MM.1S (cell line): ENCODE measurements around the gene RHOT2.
A peak's percentile ranks its signal among the peaks of the same experiment; 100 is the strongest.

ENCODE experiments used
- DNase-seq: peaks from one replicate; pipeline ENCODE4 v3.0.0-alpha.2; 2015
- H2AFZ ChIP-seq: fragments of 300-600 bp; sonication (generic); 2 replicates; pipeline ENCODE4 v1.6.0; 2016; ENCODE audit warnings: antibody characterized with exemption, low read length
- H3F3A ChIP-seq: fragments of 300-600 bp; sonication (generic); 2 replicates; pipeline ENCODE4 v1.6.1; 2016; ENCODE audit warnings: mild to moderate bottlenecking, antibody characterized with exemption, low read length, moderate library complexity, mixed read lengths; ENCODE audit not compliant: insufficient read depth
- H3K27ac ChIP-seq: fragments of 300-600 bp; sonication (generic); 2 replicates; pipeline ENCODE4 v1.5.1; 2016; ENCODE audit warnings: mild to moderate bottlenecking, low read length
- H3K27me3 ChIP-seq: fragments of 300-600 bp; sonication (generic); replicated peaks from 2 replicates; pipeline ENCODE4 v1.6.0; 2016; ENCODE audit warnings: low read length; ENCODE audit not compliant: insufficient read depth
- H3K36me3 ChIP-seq: fragments of 300-600 bp; sonication (generic); replicated peaks from 2 replicates; pipeline ENCODE4 v1.6.1; 2016; ENCODE audit warnings: mild to moderate bottlenecking, low read length, mixed read lengths; ENCODE audit not compliant: insufficient read depth
- H3K4me1 ChIP-seq: fragments of 300-600 bp; sonication (generic); 2 replicates; pipeline ENCODE4 v1.6.1; 2016; ENCODE audit warnings: low read length, mixed read lengths
- H3K4me2 ChIP-seq: fragments of 300-600 bp; sonication (generic); 2 replicates; pipeline ENCODE4 v1.6.0; 2016; ENCODE audit warnings: low read depth, low read length
- H3K4me3 ChIP-seq: fragments of 300-600 bp; sonication (generic); 2 replicates; pipeline ENCODE4 v1.5.1; 2016; ENCODE audit warnings: low read length, mixed read lengths
- H3K79me2 ChIP-seq: fragments of 300-600 bp; sonication (generic); 2 replicates; pipeline ENCODE4 v1.6.1; 2016; ENCODE audit warnings: mixed run types, low read length, mixed read lengths
- H3K9ac ChIP-seq: fragments of 300-600 bp; sonication (generic); 2 replicates; pipeline ENCODE4 v1.6.1; 2016; ENCODE audit warnings: low read length, mixed read lengths
- H3K9me2 ChIP-seq: fragments of 300-600 bp; sonication (generic); replicated peaks from 2 replicates; pipeline ENCODE4 v1.6.1; 2016; ENCODE audit warnings: mild to moderate bottlenecking, low read length, mixed read lengths; ENCODE audit not compliant: insufficient read depth
- H3K9me3 ChIP-seq: fragments of 300-600 bp; sonication (generic); replicated peaks from 2 replicates; pipeline ENCODE4 v1.6.1; 2016; ENCODE audit warnings: mild to moderate bottlenecking, low read length, mixed read lengths; ENCODE audit not compliant: insufficient read depth
- H4K20me1 ChIP-seq: fragments of 300-600 bp; sonication (generic); 2 replicates; pipeline ENCODE4 v1.6.1; 2016; ENCODE audit warnings: mild to moderate bottlenecking, low read length, moderate library complexity, mixed read lengths; ENCODE audit not compliant: insufficient read depth
- EZH2 ChIP-seq: fragments of 300-600 bp; sonication (generic); optimal IDR thresholded peaks from 2 replicates; pipeline ENCODE3; 2017; ENCODE audit warnings: low read depth, mild to moderate bottlenecking, antibody characterized with exemption, low read length, mixed read lengths
- EZH2phosphoT487 ChIP-seq: fragments of 300-600 bp; sonication (generic); IDR thresholded peaks from 2 replicates; pipeline ENCODE4 v1.6.1; 2018; ENCODE audit warnings: antibody characterized with exemption, low read length
- TF ChIP-seq, protein P1 (sequence below): fragments of 300-600 bp; sonication (generic); IDR thresholded peaks from 2 replicates; pipeline ENCODE4 v1.5.1; 2016; ENCODE audit warnings: antibody characterized with exemption, low read length, mixed read lengths

Gene RHOT2

DNA sequence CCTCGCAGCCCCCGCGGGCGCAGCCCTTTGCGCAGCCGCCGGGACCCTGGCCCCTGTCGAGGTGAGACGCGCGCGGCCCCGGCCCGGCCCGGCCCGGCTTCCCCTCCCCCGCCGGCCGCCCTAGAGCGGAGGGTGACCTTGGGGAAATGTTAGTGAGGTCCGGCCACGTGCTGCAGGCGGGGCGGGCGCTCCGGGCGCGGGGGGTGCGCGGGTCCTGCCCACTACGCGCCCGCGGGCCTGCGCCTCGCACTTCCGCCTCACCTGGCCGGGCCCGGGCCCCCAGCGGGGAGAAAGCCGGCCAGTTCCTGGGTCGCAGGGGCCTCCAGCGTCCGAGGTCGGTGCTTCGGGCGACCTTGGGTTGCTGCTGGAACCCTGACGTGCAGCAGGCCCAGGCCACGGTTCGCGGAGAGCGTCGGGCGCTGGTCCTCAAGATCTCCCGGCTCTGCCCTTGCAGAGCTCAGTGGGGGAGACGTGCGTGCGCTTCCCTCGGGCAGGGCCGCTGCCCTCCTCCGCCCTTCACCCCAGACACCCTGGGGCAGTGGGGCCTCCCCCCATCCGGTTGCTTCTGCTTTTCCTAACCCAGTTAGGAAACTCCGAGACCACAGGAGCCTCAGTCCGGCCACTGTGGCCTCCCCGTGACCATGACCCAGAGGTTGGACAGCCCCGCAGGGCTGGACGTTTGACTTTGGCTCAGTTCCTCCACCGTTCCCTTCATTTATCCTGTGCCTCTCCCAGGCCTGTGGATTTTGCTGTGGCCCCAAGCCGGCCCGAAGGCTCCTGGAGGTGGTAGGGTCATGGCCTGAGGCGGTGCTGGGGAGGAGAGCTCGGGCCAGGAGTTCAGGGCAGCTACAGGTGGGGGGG lies 25.5 kb upstream of the RHOT2 start:
- no peaks in the 10 kb centered on the region for H3K36me3 ChIP-seq
- DNase-seq, result peak; percentile 79
- H2AFZ ChIP-seq, result no peak overlapping the region
- no peak for TF ChIP-seq EZH2phosphoT487
- no peak for TF ChIP-seq EZH2
- TF ChIP-seq, protein P1, sequence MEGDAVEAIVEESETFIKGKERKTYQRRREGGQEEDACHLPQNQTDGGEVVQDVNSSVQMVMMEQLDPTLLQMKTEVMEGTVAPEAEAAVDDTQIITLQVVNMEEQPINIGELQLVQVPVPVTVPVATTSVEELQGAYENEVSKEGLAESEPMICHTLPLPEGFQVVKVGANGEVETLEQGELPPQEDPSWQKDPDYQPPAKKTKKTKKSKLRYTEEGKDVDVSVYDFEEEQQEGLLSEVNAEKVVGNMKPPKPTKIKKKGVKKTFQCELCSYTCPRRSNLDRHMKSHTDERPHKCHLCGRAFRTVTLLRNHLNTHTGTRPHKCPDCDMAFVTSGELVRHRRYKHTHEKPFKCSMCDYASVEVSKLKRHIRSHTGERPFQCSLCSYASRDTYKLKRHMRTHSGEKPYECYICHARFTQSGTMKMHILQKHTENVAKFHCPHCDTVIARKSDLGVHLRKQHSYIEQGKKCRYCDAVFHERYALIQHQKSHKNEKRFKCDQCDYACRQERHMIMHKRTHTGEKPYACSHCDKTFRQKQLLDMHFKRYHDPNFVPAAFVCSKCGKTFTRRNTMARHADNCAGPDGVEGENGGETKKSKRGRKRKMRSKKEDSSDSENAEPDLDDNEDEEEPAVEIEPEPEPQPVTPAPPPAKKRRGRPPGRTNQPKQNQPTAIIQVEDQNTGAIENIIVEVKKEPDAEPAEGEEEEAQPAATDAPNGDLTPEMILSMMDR, result no peak
- peak overlapping the region; percentile 95 for H3K9ac ChIP-seq
- peak overlapping the region; percentile 96 for H3K4me3 ChIP-seq
- peaks cover 21% of the 10 kb centered on the region for H3F3A ChIP-seq
- no peaks in the 10 kb centered on the region for H3K27me3 ChIP-seq
- peak overlapping the region; percentile 99 for H3K4me2 ChIP-seq
- H3K79me2 ChIP-seq, result peaks cover 62% of the 10 kb centered on the region
- 0 out of 2 replicates have a peak, but pooled peaks cover 12% of the 10 kb centered on the region for H3K4me1 ChIP-seq
- H3K27ac ChIP-seq, result peak overlapping the region; percentile 71; the same call in 1 of the 2 replicates
- no peaks in the 10 kb centered on the region for H3K9me2 ChIP-seq
- H3K9me3 ChIP-seq, result no peaks in the 10 kb centered on the region
- no peaks in the 10 kb centered on the region for H4K20me1 ChIP-seq

DNA sequence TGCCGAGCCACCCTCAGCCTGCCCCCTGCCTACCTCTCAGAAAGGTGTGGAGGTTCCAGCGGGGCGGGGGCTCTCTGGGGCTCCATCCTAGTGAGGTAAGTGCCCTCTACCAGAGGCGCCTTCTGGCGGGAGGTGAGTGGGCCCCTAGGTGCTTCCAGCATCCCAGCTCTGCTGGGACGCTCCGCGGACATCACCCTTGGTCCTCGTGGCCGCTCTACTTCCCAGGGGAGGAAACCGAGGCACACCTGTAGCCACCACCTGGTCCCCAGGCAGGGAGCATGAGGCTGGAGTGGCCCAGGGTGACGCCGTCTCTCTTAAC lies 24.9 kb upstream of the RHOT2 start:
- Histone ChIP-seq H2AFZ (no peak overlapping the region), H3K27me3 (no peaks in the 10 kb centered on the region), H3K79me2 (peaks cover 68% of the 10 kb centered on the region), H3K4me2 (peak overlapping the region; percentile 99), H3K27ac (peak overlapping the region; percentile 60; the same call in 1 of the 2 replicates), H3K9me2 (no peaks in the 10 kb centered on the region), H3F3A (peaks cover 27% of the 10 kb centered on the region), H3K4me1 (0 out of 2 replicates have a peak, but pooled peaks cover 14% of the 10 kb centered on the region), H3K36me3 (no peaks in the 10 kb centered on the region), H4K20me1 (no peaks in the 10 kb centered on the region), H3K9ac (peak overlapping the region; percentile 95), H3K4me3 (peak overlapping the region; percentile 96), H3K9me3 (no peaks in the 10 kb centered on the region)
- TF ChIP-seq, protein P1, result no peak
- TF ChIP-seq EZH2 (no peak), EZH2phosphoT487 (no peak)
- DNase-seq, result no peak

DNA sequence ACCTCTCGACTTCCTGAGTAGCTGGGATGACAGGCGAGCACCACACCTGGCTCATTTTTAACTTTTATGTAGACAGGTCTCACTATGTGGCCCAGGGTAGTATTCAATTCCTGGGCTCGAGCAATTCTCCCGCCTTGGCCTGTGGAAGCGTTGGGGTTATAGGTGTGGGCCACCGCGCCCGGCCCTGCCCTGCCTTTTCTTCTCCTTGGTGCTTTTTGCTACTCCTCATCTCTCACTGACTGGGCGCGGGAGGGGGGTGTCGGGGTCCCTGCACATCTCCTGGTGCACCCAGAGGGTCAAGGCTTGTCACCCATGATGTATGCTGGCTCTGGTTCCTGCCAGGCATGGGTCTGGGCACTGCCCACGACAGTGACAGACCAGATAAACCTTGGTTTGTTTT lies 23.4 kb upstream of the RHOT2 start:
- DNase-seq, result no peak
- TF ChIP-seq EZH2phosphoT487 (no peak), EZH2 (no peak)
- TF ChIP-seq, protein P1, result no peak
- Histone ChIP-seq H3K36me3 (no peaks in the 10 kb centered on the region), H4K20me1 (no peaks in the 10 kb centered on the region), H3K9me3 (no peaks in the 10 kb centered on the region), H3K27ac (no peak overlapping the region), H3K27me3 (no peaks in the 10 kb centered on the region), H3K4me3 (no peak overlapping the region), H3K9me2 (no peaks in the 10 kb centered on the region), H3K9ac (no peak overlapping the region), H3K4me2 (no peak overlapping the region), H3F3A (peaks cover 34% of the 10 kb centered on the region), H3K79me2 (peaks cover 78% of the 10 kb centered on the region), H2AFZ (no peak overlapping the region), H3K4me1 (0 out of 2 replicates have a peak, but pooled peaks cover 8% of the 10 kb centered on the region)
